GM10847 (cell line): ENCODE results near the gene DCC.

Source experiments
- POLR2A ChIP-seq: IDR thresholded peaks from 2 replicates; pipeline ENCODE4 v1.6.1; 2011; ENCODE audit not compliant: insufficient read length; ENCODE audit errors: extremely low read depth

Gene DCC

DNA sequence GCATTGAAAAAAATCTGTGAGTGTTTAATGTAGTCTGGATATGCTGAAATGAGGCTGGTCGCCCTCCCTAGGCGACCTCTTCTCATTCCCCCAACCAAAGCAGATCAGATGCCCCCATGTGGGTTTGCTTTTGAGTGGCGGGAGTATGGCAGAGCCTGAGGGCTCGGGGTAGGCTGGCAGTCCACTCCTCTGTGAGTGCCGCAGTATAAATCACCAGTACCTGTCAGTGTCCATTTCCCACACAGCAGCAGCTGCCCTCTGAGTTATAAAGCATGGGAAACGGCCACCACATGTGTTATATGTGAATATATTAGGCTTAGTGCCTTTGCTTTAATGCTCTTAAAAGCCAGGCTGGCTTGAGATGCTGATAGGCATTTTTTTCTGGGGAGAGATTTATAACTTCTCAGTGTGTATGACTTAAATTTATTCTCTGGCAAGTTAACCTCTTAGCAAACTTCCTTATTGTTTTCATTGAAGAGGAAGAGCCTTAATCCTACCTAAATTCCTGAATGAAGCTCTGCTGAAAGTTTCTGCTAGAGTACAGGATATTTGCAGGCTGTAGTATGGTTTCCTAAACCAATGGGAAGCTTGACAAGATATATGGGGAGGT, 3.8 kb downstream of the DCC start:
- no peak for TF ChIP-seq POLR2A

DNA sequence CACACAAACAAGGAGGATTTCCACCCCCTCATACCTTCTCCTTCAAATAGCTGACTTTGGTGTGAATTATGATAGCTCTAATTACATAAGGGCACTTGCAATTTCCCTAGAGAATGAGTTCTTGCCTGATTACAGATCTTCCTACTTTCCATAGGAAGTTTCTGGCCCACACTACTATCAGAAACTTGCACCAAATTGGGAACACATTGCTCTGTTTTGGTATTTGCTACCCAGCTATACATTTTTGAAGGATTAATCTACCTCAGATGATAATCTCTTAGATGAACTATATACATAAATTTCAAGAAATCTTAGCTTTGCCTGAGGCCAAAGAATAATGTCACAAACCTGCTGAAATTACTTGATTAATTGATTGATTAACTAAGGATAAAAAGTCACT, 4.9 kb downstream of the DCC start:
- no peak for TF ChIP-seq POLR2A

DNA sequence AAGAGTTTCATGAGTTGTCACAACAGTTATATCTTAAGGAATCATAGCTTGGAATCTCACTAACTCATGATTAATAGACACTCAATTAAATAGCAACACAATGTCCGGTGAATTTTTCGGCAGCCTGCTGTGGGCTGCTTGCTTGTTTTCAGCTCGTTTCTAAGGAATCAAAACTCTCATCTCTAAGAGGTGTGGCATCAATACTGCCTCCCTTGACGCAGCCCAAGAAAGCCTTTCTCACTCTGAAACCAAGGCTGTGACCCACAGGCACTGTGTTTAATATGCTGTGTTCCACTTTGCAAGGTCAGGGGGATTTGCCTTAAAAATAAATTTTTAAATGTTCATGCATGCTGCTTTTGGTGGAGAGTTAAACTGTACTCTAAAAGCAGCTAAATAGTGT, 5.4 kb downstream of the DCC start:
- no peak for TF ChIP-seq POLR2A

DNA sequence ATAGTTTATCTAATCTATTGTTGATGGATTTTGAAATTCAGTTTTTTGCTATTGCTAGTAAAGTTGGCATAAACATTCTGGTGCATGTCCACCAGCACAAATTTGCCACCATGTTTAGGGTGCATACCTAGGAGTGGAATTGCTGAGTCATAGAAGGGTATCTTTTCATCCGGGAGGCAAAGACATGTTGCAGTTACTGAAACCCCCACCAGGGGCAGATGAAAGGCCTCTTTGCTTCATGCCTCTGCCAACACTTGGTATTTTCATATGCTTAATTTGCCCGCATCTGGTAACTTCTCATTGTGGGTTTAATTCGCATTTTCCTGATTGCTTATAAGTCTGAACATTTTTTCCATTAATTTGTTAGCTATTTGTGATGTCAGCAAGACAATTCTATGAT, 8.2 kb downstream of the DCC start:
- TF ChIP-seq POLR2A, result no peak

DNA sequence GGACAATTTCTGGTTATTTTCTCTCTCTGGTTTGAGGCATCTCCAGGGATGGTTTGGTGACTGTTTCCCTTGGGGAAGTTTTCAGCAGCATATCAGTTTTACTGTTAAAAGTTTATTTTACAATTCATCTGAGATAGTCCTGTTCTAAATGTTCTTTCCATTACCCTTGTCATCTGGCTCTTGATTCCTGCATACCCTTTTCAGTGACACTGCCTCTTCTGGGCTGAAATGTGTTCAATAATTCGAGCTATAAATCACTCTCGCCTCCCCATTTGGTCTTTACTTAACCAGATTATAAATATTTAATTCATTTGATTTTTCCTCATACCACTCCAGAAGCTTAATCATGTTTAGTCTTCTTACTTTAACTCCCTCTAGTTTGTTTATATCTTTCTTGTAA, 9.5 kb downstream of the DCC start:
- TF ChIP-seq POLR2A, result no peak

DNA sequence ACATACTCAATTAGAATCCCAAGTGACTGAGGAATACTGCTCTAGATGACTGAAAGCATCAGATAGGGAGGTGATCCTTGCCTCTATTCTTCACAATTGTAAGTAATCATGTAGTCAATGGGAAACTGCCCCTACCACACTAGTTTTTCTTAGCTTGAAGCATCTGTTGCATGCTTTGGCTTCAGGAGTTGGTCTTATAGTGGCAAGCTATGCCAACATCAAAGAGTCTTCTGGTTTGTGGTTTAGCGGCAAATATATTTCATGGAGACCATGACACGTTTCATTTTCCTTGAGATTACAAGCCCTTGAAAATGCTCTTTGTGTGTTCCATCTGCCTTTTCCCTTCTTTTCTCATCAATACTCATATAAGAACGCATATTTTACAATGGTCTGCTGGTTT, 12.9 kb downstream of the DCC start:
- no peak for TF ChIP-seq POLR2A

DNA sequence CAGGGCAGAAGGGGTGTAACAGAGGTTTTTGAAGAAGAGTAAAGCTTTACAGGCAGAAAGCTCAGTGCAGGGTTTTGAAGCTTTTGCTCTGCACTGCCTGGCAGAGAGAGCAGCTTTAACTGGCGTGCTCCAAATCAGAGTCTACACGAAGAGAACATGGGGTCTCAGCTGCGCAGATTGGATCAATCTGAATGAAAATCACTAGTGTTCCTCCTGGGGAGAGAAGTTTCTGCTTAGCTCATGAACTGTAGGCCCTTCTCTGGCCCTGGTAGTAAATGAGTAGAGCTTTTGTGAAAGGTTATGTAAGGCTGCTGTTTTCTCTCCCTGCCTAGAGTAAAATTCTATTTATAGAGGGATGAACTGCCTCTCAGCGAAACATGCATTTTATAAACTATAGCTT, 13.6 kb downstream of the DCC start:
- no peak for TF ChIP-seq POLR2A

DNA sequence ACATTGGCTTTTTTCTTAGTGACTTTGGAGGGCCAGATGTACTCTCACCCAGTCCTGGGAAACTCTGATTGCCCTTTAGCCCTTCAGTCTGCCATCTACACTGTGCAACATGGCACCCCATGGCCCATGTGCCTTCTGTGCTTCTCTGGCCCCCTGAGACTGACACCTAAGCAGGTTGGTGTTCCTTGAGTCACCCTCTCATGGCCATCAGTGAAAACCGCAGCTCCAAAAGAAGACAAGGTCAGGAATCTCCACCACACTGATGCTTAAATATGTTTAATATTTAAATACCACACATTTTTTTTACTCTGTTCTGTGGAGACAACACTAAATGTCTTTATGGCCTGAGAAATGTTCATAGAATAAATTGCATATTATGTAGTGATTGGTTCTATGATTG, 23.9 kb downstream of the DCC start:
- TF ChIP-seq POLR2A, result no peak

DNA sequence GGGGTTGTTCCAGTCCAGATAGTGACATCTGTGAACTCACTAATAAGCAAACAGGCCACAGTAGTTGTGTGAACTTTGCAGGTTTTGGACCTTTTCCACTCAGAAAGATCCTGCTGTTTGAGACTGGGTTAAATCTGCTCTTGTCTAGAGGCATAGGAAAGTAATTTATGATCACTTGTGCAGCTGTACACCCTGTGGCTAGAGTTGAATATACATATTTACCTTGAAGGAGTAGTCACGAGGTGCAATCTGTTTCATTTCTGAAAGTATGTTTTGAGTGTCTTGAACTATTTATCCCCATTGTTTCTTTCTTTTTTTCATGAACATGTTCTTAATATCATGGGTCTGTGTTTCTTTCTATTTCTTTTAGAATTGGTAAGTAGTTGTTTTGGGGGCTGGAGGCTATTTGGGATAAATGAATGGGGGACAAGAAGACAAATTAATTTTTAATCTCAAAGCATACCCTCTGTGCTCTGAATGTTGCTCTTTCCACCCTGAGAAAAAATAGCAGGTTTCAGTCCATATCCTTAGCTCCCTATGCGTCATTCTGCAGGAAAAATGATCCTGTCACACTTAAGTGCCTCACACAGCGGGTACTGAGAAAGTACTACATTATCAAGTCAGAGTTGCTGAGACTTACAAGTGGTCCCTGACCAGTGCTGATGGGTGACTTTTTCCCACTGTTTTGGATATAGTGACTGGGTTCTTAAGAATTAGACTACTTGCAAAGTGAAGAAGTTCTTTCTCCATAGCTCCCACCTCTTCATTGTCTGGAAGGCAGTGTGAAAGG, 28.2 kb downstream of the DCC start:
- TF ChIP-seq POLR2A, result no peak

DNA sequence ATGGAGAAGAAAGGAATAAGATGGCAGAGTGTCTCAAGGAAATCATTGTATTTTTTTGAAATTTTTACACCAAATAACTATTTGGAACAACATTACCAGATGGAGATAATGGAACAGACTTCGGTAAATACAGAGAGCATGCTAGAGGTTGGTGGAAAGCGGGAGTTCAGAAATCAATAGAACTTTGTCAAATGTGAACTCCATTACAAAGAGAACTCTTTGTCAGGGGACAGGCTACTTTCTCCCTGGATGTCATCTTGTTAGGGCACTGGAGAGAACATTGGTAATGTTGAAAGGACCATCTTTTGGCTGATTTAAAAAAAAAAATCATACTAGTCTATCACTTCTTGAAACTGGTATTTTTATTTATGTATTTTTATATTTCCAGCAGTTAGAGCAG, 30.8 kb downstream of the DCC start:
- TF ChIP-seq POLR2A, result no peak

DNA sequence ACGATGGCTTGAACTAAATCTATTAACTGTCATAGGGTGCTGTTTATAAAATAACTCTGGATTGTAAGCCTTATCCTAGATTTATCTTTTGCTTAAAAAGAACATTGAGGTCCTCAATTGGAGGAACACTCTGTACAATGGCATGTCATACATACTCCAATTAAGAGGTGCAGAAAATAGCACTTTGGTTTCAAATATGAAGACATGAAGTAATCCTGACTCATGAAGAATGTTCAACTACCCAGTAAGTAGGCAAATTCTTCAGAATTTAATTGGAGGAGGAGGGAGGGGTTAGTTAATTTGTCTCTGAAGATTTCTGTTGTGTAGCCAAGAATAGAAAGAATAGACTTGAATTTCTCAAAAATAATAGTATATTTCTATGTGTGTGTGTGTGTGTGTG, 36.1 kb downstream of the DCC start:
- TF ChIP-seq POLR2A, result no peak

DNA sequence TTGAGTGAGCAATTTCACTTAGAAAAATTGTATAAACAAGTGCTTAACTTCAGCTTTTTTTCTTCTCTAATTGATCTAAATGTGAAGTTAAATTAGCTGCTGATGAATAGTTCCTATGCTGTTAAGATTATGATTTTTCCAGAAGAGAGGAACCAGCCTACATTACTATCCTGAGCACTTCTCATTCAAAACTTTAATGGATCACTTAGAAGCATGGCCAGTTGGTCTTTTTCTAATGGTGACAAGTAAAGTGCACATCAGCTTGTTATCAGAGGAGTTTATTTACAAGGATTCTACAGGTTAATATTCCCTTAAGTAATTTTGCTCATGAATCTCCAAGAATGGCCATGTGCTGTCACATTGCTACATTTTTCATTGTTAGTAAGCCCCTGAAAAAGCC, 37.1 kb downstream of the DCC start:
- TF ChIP-seq POLR2A, result no peak

DNA sequence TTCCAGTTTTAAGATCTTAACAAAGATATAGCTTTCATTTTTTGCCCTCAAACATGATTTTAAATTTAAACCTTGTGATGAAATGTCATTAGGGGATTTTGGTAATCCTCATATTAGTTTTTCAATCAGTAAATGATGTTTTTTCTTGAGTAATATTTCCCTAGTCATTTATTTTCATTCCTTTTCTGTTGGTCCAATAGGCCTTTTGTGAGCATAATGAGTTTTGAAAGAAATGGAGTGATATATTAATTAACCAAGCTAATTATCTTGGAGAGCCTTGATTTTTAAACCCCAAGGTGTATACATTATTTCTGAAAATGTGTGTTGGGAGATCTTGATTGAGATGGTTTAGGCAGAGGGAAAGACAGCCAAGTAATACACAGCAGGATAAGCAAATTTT, 46.3 kb downstream of the DCC start:
- TF ChIP-seq POLR2A, result no peak

DNA sequence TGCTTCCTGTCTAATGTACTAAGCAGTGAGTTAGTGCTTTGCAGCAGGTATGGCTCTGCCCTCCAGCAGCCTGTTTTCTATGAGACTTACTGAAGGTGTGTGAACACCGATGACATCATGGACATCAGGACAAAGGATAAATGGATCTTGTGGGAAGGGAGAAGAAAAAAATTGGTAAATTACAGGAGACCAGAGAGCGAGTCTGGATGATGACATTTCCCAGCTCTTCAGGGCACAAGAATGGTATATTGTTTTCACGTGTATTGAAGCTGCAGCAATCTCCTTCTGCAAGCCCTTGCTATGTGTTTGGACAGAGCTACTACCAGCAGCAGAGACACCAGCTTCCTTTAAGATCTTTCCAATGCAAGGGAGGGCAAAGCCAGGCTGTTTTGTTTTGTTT, 47.2 kb downstream of the DCC start:
- TF ChIP-seq POLR2A, result no peak

DNA sequence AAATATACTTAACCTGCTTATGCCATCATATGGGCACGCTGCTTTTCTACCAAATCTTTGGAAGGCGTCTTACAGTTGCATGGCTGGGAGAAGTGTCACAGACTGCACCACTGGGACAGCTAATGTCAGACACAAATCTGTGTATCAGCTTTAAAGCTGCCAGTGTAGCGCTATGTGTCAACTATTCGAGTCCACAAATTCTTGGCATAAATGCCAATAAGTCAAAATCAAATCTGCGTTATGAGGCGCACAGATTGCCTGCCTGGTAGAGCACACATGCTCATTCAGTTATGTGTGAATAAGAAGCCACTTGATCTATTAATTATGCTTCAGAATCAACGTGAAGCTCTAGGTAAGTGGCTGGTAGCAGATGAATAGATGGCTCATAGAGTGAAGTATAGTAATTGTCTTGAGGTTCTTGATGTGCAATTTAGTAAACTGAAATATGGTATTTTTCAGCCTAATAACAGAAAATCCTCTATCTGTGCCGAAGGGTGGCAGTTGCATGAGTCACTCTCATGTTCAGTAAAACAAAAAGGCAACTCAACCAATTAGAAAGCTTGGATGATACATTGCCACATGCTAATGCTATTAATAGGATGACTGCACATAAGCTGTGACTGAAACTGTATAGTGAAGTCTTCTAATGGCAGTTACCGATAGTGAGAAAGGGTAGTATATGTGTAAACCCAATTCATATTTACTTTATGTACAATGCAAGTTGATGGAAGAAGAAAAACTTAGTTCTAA, 52.0 kb downstream of the DCC start:
- no peak for TF ChIP-seq POLR2A

DNA sequence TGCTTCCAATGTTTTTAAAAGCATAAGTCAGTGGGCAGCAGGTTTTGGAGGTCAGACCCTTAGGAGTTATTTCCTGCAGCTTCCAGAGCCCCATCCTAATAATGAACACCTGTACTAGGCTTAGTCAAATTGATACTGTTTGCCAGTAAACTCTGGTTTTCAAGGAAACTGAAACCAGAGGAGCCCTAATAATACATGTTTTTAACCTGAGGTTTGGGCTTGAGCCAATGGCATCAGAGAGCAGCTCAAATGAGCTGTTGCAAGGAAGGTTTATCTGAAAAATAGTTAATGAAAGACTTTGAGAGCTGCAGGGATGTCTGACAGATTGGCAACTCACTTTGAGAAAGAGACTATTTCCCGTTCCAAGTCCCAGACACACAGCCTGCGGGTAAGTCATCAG, 54.6 kb downstream of the DCC start:
- TF ChIP-seq POLR2A, result no peak
